PC-3 (cell line): ENCODE measurements around the gene TCEA2. TPM values are rescaled to one million over a fixed set of nuclear protein-coding genes. Genes with fewer than 3 reads are reported as not detected.

Source experiments
- ATAC-seq: fragments of 200-7000 bp; cut with Tn5 transposase; 2 replicates; pipeline ENCODE4 v1.9.1; 2020; ENCODE audit warnings: mild to moderate bottlenecking, moderate library complexity
- BruUV-seq: library from RNA; stranded (reverse); fragments of 400-500 nt; replicated peaks from 2 replicates; lab custom pipeline; 2021; lab: Mats Ljungman, UMichigan
- CTCF ChIA-PET: fragments of 300-600 bp; sonication (Branson Sonifier 250); formaldehyde crosslinking; loops from one replicate; lab custom pipeline; 2022; ENCODE audit warnings: antibody characterized with exemption; lab: Charles Lee
- POLR2A ChIA-PET: fragments of 300-600 bp; sonication (Branson Sonifier 250); formaldehyde crosslinking; loops from one replicate; lab custom pipeline; 2022; ENCODE audit warnings: antibody characterized with exemption; ENCODE audit not compliant: unreplicated experiment; lab: Charles Lee
- DNase-seq: peaks from one replicate; pipeline ENCODE4 v3.0.0-alpha.2; 2015
- H2AFZ ChIP-seq: fragments of 300-600 bp; sonication (generic); 2 replicates; pipeline ENCODE4 v1.6.0; 2016; ENCODE audit warnings: antibody characterized with exemption, low read length
- H3F3A ChIP-seq: fragments of 300-600 bp; sonication (generic); one replicate; pipeline ENCODE4 v1.6.0; 2017; ENCODE audit warnings: antibody characterized with exemption, low read length, control low read depth, mild to moderate bottlenecking; ENCODE audit not compliant: unreplicated experiment
- H3K27ac ChIP-seq: fragments of 300-600 bp; sonication (generic); 2 replicates; pipeline ENCODE4 v1.5.1; 2016; ENCODE audit warnings: mild to moderate bottlenecking, low read length
- H3K27me3 ChIP-seq: fragments of 300-600 bp; sonication (generic); 2 replicates; pipeline ENCODE4 v1.6.1; 2016; ENCODE audit warnings: low read length, mixed read lengths
- H3K36me3 ChIP-seq: fragments of 300-600 bp; sonication (generic); 2 replicates; pipeline ENCODE4 v1.6.1; 2016; ENCODE audit warnings: low read depth, mixed run types, low read length, mixed read lengths
- H3K4me1 ChIP-seq: fragments of 300-600 bp; sonication (generic); 2 replicates; pipeline ENCODE4 v1.5.1; 2016; ENCODE audit warnings: low read length; ENCODE audit not compliant: insufficient read depth
- H3K4me2 ChIP-seq: fragments of 300-600 bp; sonication (generic); 2 replicates; pipeline ENCODE4 v1.6.0; 2016; ENCODE audit warnings: low read length
- H3K4me3 ChIP-seq: fragments of 300-600 bp; sonication (generic); 2 replicates; pipeline ENCODE4 v1.5.1; 2016; ENCODE audit warnings: mild to moderate bottlenecking, low read length, mixed read lengths
- H3K79me2 ChIP-seq: fragments of 300-600 bp; sonication (generic); 2 replicates; pipeline ENCODE4 v1.6.1; 2017; ENCODE audit warnings: low read length, mixed read lengths
- H3K9ac ChIP-seq: fragments of 300-600 bp; sonication (generic); 2 replicates; pipeline ENCODE4 v1.6.0; 2016; ENCODE audit warnings: mild to moderate bottlenecking, low read length
- H3K9me2 ChIP-seq: fragments of 300-600 bp; sonication (generic); replicated peaks from 2 replicates; pipeline ENCODE4 v1.6.1; 2016; ENCODE audit warnings: mixed run types, low read length, mixed read lengths
- H3K9me3 ChIP-seq: fragments of 300-600 bp; sonication (generic); 2 replicates; pipeline ENCODE4 v1.6.1; 2016; ENCODE audit warnings: low read length, mixed read lengths
- H4K20me1 ChIP-seq: fragments of 300-600 bp; sonication (generic); 2 replicates; pipeline ENCODE4 v1.6.1; 2016; ENCODE audit warnings: low read length, mixed read lengths
- CTCF ChIP-seq: fragments of 300-600 bp; sonication (generic); conservative IDR thresholded peaks from 2 replicates; pipeline ENCODE4 v1.5.1; 2017; ENCODE audit warnings: antibody characterized with exemption, low read depth, mild to moderate bottlenecking, low read length
- EZH2 ChIP-seq: fragments of 300-600 bp; sonication (generic); IDR thresholded peaks from one replicate; pipeline ENCODE4 v1.6.1; 2017; ENCODE audit warnings: antibody characterized with exemption, mild to moderate bottlenecking, low read length; ENCODE audit not compliant: unreplicated experiment
- EZH2phosphoT487 ChIP-seq: fragments of 300-600 bp; sonication (generic); IDR thresholded peaks from 2 replicates; pipeline ENCODE4 v1.6.1; 2018; ENCODE audit warnings: mild to moderate bottlenecking, antibody characterized with exemption, low read length, borderline replicate concordance
- intact Hi-C: fragments of 100-400 bp; cut with micrococcal nuclease; formaldehyde crosslinking; loops from 2 replicates; pipeline ENCODE4 v1.9.0; 2023
- total RNA-seq: library from RNA; depleted of rRNA; stranded (reverse); fragments of >200 nt; gene quantifications from 2 replicates; pipeline ENCODE4 v1.2.3, GENCODE V29; 2014

The TCEA2 gene
- total RNA-seq, 1 experiment from 2014 or later = 19.1 TPM

GRCh38 chr20:64023361-64024140, 39.4 kb upstream of the TCEA2 start:
- Histone ChIP-seq H4K20me1 (no peaks in the 10 kb centered on the region), H3K27ac (no peak overlapping the region), H2AFZ (no peak overlapping the region), H3K36me3 (peaks cover 62% of the 10 kb centered on the region), H3K27me3 (no peaks in the 10 kb centered on the region), H3K4me1 (no peaks in the 10 kb centered on the region), H3F3A (no peaks in the 10 kb centered on the region), H3K9ac (no peak overlapping the region), H3K4me2 (no peak overlapping the region), H3K79me2 (no peaks in the 10 kb centered on the region), H3K9me2 (no peaks in the 10 kb centered on the region), H3K9me3 (no peaks in the 10 kb centered on the region), H3K4me3 (no peak overlapping the region)
- POLR2A ChIA-PET = no interaction called here
- no TSS peak for BruUV-seq
- intact Hi-C loops = no loop called here
- ATAC-seq = no peak
- no peak for DNase-seq
- TF ChIP-seq EZH2phosphoT487 = no peak
- TF ChIP-seq EZH2 = no peak
- no peak for TF ChIP-seq CTCF
- CTCF ChIA-PET = no interaction called here

GRCh38 chr20:64024141-64024990, 38.6 kb upstream of the TCEA2 start:
- H3K79me2 ChIP-seq = no peaks in the 10 kb centered on the region
- no peak for TF ChIP-seq CTCF
- TF ChIP-seq EZH2phosphoT487 = no peak
- TF ChIP-seq EZH2 = no peak
- ChIA-PET POLR2A (no interaction called here), CTCF (no interaction called here)
- DNase-seq = no peak
- H3K9me2 ChIP-seq = no peaks in the 10 kb centered on the region
- no peaks in the 10 kb centered on the region for H3K27me3 ChIP-seq
- peaks cover 56% of the 10 kb centered on the region for H3K36me3 ChIP-seq
- H3K27ac ChIP-seq = no peak overlapping the region
- no peaks in the 10 kb centered on the region for H3K4me1 ChIP-seq
- intact Hi-C loops = no loop called here
- no TSS peak for BruUV-seq
- no peaks in the 10 kb centered on the region for H4K20me1 ChIP-seq
- H2AFZ ChIP-seq = no peak overlapping the region
- H3F3A ChIP-seq = no peaks in the 10 kb centered on the region
- H3K4me3 ChIP-seq = no peak overlapping the region
- no peak for ATAC-seq
- no peaks in the 10 kb centered on the region for H3K9me3 ChIP-seq
- H3K4me2 ChIP-seq = no peak overlapping the region
- H3K9ac ChIP-seq = no peak overlapping the region
